HepG2 (cell line): Measurements from ENCODE around the gene LSM14B. TPM values are rescaled to one million over a fixed set of nuclear protein-coding genes. Genes with fewer than 3 reads are reported as not detected.

Experiments
- BRD4 ChIP-seq: sonication (generic); formaldehyde crosslinking; IDR thresholded peaks from 2 replicates; pipeline ENCODE4 v1.4.0; 2020; ENCODE audit warnings: missing genetic modification reagents
- CBFB ChIP-seq: sonication (generic); formaldehyde crosslinking; IDR thresholded peaks from 2 replicates; pipeline ENCODE4 v1.4.0; 2020; ENCODE audit warnings: missing genetic modification reagents
- KDM2A ChIP-seq: sonication (generic); formaldehyde crosslinking; IDR thresholded peaks from 2 replicates; pipeline ENCODE4 v1.4.0; 2020; ENCODE audit warnings: low read depth, missing genetic modification reagents, borderline replicate concordance
- MAFF ChIP-seq: IDR thresholded peaks from 2 replicates; pipeline ENCODE4 v1.6.1; 2011; ENCODE audit warnings: low read depth, low read length, improper control_type of control experiment
- MNT ChIP-seq: fragments of 450-650 bp; IDR thresholded peaks from 2 replicates; pipeline ENCODE4 v1.6.1; 2016
- NR2C2 ChIP-seq: sonication (generic); formaldehyde crosslinking; IDR thresholded peaks from 2 replicates; pipeline ENCODE4 v1.4.0; 2020; ENCODE audit warnings: missing genetic modification reagents, mild to moderate bottlenecking, moderate library complexity, borderline replicate concordance
- THRA ChIP-seq: sonication (generic); formaldehyde crosslinking; IDR thresholded peaks from 2 replicates; pipeline ENCODE4 v1.4.0; 2020; ENCODE audit warnings: missing genetic modification reagents, borderline replicate concordance
- THYN1 ChIP-seq: sonication (generic); formaldehyde crosslinking; IDR thresholded peaks from 2 replicates; pipeline ENCODE4 v1.8.1; 2023; ENCODE audit warnings: low read depth, mild to moderate bottlenecking, moderate library complexity, missing genetic modification reagents, borderline replicate concordance
- ZBTB26 ChIP-seq: IDR thresholded peaks from 2 replicates; pipeline ENCODE4 v1.6.1; 2016; ENCODE audit warnings: missing compliant biosample characterization, missing genetic modification reagents, borderline replicate concordance
- ZFP62 ChIP-seq: sonication (generic); formaldehyde crosslinking; IDR thresholded peaks from 2 replicates; pipeline ENCODE4 v1.4.0; 2020; ENCODE audit warnings: missing genetic modification reagents
- ZMYM4 ChIP-seq: sonication (generic); formaldehyde crosslinking; IDR thresholded peaks from 2 replicates; pipeline ENCODE4 v1.8.1; 2023; ENCODE audit warnings: mild to moderate bottlenecking, missing genetic modification reagents
- ZNF101 ChIP-seq: sonication (generic); formaldehyde crosslinking; IDR thresholded peaks from 2 replicates; pipeline ENCODE4 v1.4.0; 2020; ENCODE audit warnings: mild to moderate bottlenecking, low read depth, missing genetic modification reagents, borderline replicate concordance
- ZNF230 ChIP-seq: sonication (generic); formaldehyde crosslinking; IDR thresholded peaks from 2 replicates; pipeline ENCODE4 v1.4.0; 2020; ENCODE audit warnings: mild to moderate bottlenecking, missing genetic modification reagents
- ZNF24 ChIP-seq: fragments of 450-650 bp; IDR thresholded peaks from 2 replicates; pipeline ENCODE4 v1.6.1; 2017; ENCODE audit warnings: antibody characterized with exemption, mild to moderate bottlenecking
- ZNF260 ChIP-seq: sonication (generic); formaldehyde crosslinking; IDR thresholded peaks from 2 replicates; pipeline ENCODE4 v1.4.0; 2020; ENCODE audit warnings: missing genetic modification reagents, low read depth, mild to moderate bottlenecking, borderline replicate concordance
- ZNF609 ChIP-seq: sonication (generic); formaldehyde crosslinking; IDR thresholded peaks from 2 replicates; pipeline ENCODE4 v1.4.0; 2020; ENCODE audit warnings: mild to moderate bottlenecking, missing genetic modification reagents, borderline replicate concordance
- ZNF672 ChIP-seq: sonication (generic); formaldehyde crosslinking; IDR thresholded peaks from 2 replicates; pipeline ENCODE4 v1.8.1; 2022; ENCODE audit warnings: missing genetic modification reagents
- ZNF800 ChIP-seq: sonication (generic); formaldehyde crosslinking; IDR thresholded peaks from 2 replicates; pipeline ENCODE4 v1.4.0; 2020; ENCODE audit warnings: missing genetic modification reagents
- polyA plus RNA-seq, 8 experiments: library from polyadenylated mRNA; depleted of rRNA in 3 of 8; stranded (reverse) in 7 of 8; unstranded in 1 of 8; fragments of >200 nt; fragmentation: Illumina TruSeq in 4 of 8; extraction: Trizol in 4 of 8; gene quantifications; 2 replicates each; pipeline versions ENCODE4 v1.2.1 to v1.2.3, GENCODE V29; 2011 to 2016; ENCODE audit warnings: low read depth in 4 of 8, missing spikeins in 1 of 8, mixed read lengths in 1 of 8; ENCODE audit not compliant: insufficient read depth in 1 of 8
- total RNA-seq, 5 experiments: library from RNA; depleted of rRNA; stranded (reverse); fragments of >200 nt; fragmentation: Illumina TruSeq; extraction: Trizol; gene quantifications; 2 replicates each; pipeline ENCODE4 v1.2.3, GENCODE V29; 2016; ENCODE audit warnings: low read depth in 1 of 5

The LSM14B gene
- total and polyA plus RNA-seq, 2 of the 13 experiments (the other 11 are each of a cell fraction or from before 2014, with no cell fraction given), result 43.3 to 79.2 TPM

- TF ChIP-seq MNT, result 0 out of 2 replicates have a peak, but pooled peaks have one; percentile 15
- TF ChIP-seq ZNF101 (CRISPR knock-in tag), result no peak
- TF ChIP-seq KDM2A (CRISPR knock-in tag), result peak; percentile 27; the same call in 1 of the 2 replicates
- TF ChIP-seq ZNF24, result no peak
- peak; percentile 38; the same call in 1 of the 2 replicates for TF ChIP-seq ZMYM4
- TF ChIP-seq THYN1 (CRISPR knock-in tag), result no peak
- no peak for TF ChIP-seq CBFB (CRISPR knock-in tag)
- TF ChIP-seq MAFF, result peak; percentile 96
- no peak for TF ChIP-seq ZNF230 (CRISPR knock-in tag)
- TF ChIP-seq BRD4, result no peak
- no peak for TF ChIP-seq ZNF672 (CRISPR knock-in tag)
- no peak for TF ChIP-seq THRA (CRISPR knock-in tag)
- no peak for TF ChIP-seq ZFP62
- no peak for TF ChIP-seq NR2C2
- TF ChIP-seq ZNF609, result no peak
- no peak for TF ChIP-seq ZNF260
- TF ChIP-seq ZNF800 (CRISPR knock-in tag), result no peak
- no peak for TF ChIP-seq ZBTB26
These were observed 27.4 kb downstream of the LSM14B start (continued) for GRCh38 chr20:62149532-62150309.
